GM19025 (cell line): Measurements from ENCODE around the gene SDR9C7.
"Not testable (repeated sequence)": the region's sequence is repeated elsewhere in the genome, so short reads cannot be mapped to it uniquely, and the experiment has no call there.

ENCODE experiments used
- ATAC-seq: cut with Tn5 transposase; IDR thresholded peaks from one replicate; pipeline ENCODE4 v1.9.1; 2021; ENCODE audit warnings: mild to moderate bottlenecking, low read depth, moderate library complexity; ENCODE audit not compliant: unreplicated experiment

Gene SDR9C7

GRCh38 chr12:56921346-56921745, 12.9 kb downstream of the SDR9C7 start:
- no peak for ATAC-seq

- not testable (repeated sequence) for ATAC-seq
These were observed 16.1 kb downstream of the SDR9C7 start for GRCh38 chr12:56918139-56918538.

- no peak for ATAC-seq
These were observed 17.2 kb downstream of the SDR9C7 start for GRCh38 chr12:56916996-56917333.

- no peak for ATAC-seq
These were observed 17.8 kb downstream of the SDR9C7 start for GRCh38 chr12:56916296-56916995.

- no peak for ATAC-seq
These were observed 19.5 kb downstream of the SDR9C7 start for GRCh38 chr12:56914724-56915123.

GRCh38 chr12:56914256-56914655, 20.0 kb downstream of the SDR9C7 start:
- no peak for ATAC-seq

- ATAC-seq, result not testable (repeated sequence)
These were observed 24.8 kb downstream of the SDR9C7 start for GRCh38 chr12:56909403-56909802.

DNA sequence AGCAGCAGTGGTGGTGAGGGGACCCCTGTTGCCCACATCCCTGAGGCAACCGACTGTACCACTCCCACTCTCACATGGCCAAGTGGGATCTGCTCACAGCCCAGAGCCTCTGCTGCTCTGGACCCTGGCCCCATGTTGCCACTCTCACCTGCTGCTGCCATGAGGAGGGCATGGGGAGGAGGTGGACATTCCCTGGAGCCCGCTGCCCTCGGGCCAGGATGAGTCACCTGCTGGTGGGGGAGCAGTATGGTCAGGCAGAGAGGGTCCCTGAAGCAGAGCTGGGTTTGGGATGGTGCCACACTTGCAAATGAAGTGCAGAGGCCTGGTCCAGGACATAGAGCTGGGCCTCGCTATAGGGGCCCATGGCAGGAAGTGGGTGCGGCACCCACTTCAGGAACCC, 26.1 kb downstream of the SDR9C7 start:
- ATAC-seq, result no peak

DNA sequence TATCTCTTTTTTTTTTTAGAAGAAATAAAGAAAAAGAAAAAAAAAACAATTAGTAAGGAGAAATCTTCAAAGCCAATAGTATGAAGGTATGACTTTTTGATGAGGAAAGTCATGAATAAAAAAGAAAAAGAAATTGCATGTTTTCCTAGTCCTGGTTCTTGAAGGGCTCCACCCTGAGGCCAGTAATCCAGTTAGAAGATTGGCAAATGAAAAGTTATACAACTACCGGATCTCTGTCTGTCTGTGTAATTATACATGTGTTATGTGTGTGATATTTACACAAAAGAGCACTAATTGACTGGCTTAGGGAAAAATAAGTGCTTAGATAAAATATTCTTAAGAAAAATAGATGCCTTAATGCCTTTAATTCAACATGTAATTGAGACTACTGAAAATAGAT, 28.4 kb downstream of the SDR9C7 start:
- no peak for ATAC-seq

DNA sequence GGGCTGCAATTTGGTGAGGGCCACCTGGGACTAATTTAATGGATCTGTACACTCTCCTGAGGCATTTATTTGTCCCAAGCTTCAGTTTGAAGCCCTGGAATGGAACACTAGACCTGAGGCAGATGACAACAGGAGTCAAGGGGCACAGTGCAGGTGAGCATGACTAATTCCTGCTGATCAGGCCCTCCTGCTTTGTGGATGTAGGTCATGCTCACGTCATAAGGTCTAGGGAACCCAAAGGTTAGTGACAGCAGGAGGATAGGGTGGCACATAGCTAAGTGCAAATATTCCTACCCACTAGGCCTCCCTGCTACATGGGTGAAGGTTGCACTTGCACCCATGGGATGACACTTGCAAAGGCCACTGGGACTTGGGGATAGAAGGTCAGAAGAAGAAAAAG, 30.8 kb downstream of the SDR9C7 start:
- no peak for ATAC-seq

GRCh38 chr12:56901313-56901712, 32.9 kb downstream of the SDR9C7 start:
- not testable (repeated sequence) for ATAC-seq

- ATAC-seq, result no peak
These were observed 33.6 kb downstream of the SDR9C7 start for GRCh38 chr12:56900583-56900982.

- no peak for ATAC-seq
These were observed 35.3 kb downstream of the SDR9C7 start for GRCh38 chr12:56898938-56899337.

- ATAC-seq, result no peak
These were observed 36.3 kb downstream of the SDR9C7 start for GRCh38 chr12:56897844-56898361.

GRCh38 chr12:56896082-56896481, 38.1 kb downstream of the SDR9C7 start:
- no peak for ATAC-seq

- no peak for ATAC-seq
These were observed 39.4 kb downstream of the SDR9C7 start for GRCh38 chr12:56894698-56895368.

- not testable (repeated sequence) for ATAC-seq
These were observed 42.3 kb downstream of the SDR9C7 start for GRCh38 chr12:56891885-56892284.

GRCh38 chr12:56886319-56886718, 47.9 kb downstream of the SDR9C7 start:
- no peak for ATAC-seq

DNA sequence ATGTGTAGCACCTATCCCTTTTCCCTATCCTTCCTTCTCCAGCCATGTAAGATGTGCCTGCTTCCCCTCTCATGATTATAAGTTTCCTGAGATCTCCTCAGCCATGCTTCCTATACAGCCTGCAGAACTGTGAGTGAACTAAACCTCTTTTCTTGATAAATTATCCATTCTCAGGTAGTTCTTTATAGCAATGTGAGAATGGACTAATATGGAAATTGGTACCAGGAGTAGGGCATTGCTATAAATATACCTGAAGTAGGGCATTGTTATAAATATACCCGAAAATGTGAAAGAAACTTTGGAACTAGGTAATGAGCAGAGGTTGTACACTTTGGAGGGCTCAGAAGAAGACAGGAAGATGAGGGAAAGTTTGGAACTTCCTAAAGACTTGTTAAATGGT, 48.9 kb downstream of the SDR9C7 start:
- no peak for ATAC-seq

GRCh38 chr12:56884421-56884820, 49.8 kb downstream of the SDR9C7 start:
- no peak for ATAC-seq

DNA sequence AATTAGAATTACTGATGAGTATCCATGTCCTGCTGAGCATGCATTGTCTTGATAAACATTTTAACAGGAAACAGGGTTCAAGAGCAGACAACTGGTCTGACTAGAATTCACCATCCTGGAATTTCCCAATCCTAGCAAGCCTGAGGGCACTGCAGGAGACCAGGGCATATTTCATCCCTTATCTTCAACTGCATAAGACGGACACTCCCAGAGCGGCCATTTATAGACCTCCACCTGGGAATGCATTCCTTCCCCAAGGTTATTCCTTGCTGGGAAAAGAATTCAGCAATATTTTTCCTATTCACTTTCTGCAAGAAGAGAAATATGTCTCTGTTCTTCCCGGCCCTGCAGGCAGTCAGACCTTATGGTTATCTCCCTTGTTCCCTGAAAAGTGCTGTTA, 51.8 kb downstream of the SDR9C7 start:
- ATAC-seq, result not testable (repeated sequence)
